ENCODE measurements around the gene IGFBP6. TPM values are rescaled to one million over a fixed set of nuclear protein-coding genes. Genes with fewer than 3 reads are reported as not detected.

Gene IGFBP6
- total RNA-seq, 2 donors from 2014 or later: 0.45 TPM; not detected in 1

GRCh38 chr12:53118751-53119300 is 21.4 kb downstream of the IGFBP6 start:
- DNase-seq (no peak), ATAC-seq (no peak)
- Mint-ChIP-seq H3K4me3 (no peak overlapping the region), H3K4me1 (peaks cover 6% of the 10 kb centered on the region), H3K27ac (no peak overlapping the region), H3K36me3 (ENCODE audit: low read depth) (no peaks in the 10 kb centered on the region), H3K27me3 (no peaks in the 10 kb centered on the region)
- no peaks in the 10 kb centered on the region for H3K9me3 ChIP-seq (ENCODE audit: control insufficient read depth, low read length, poor library complexity, severe bottlenecking)

- peaks cover 8% of the 10 kb centered on the region for H3K4me1 Mint-ChIP-seq
- H3K27me3 Mint-ChIP-seq: no peaks in the 10 kb centered on the region
- H3K36me3 Mint-ChIP-seq (ENCODE audit: low read depth): no peaks in the 10 kb centered on the region
- no peak overlapping the region for H3K4me3 Mint-ChIP-seq
- DNase-seq (no peak), ATAC-seq (no peak)
- H3K9me3 ChIP-seq (ENCODE audit: control insufficient read depth, low read length, poor library complexity, severe bottlenecking): no peaks in the 10 kb centered on the region
- H3K27ac Mint-ChIP-seq: no peak overlapping the region
Observed at GRCh38 chr12:53120685-53121525, 23.4 kb downstream of the IGFBP6 start.

- H3K9me3 ChIP-seq (ENCODE audit: control insufficient read depth, low read length, poor library complexity, severe bottlenecking): no peaks in the 10 kb centered on the region
- H3K27ac Mint-ChIP-seq: no peak overlapping the region
- peaks cover 12% of the 10 kb centered on the region for H3K4me1 Mint-ChIP-seq
- H3K36me3 Mint-ChIP-seq (ENCODE audit: low read depth): no peaks in the 10 kb centered on the region
- ATAC-seq: no peak
- DNase-seq: no peak
- no peaks in the 10 kb centered on the region for H3K27me3 Mint-ChIP-seq
- H3K4me3 Mint-ChIP-seq: no peak overlapping the region
Observed at GRCh38 chr12:53122961-53123468, 25.5 kb downstream of the IGFBP6 start.

- H3K27me3 Mint-ChIP-seq: peaks cover 3% of the 10 kb centered on the region
Observed at GRCh38 chr12:53123578-53124351, 26.3 kb downstream of the IGFBP6 start.

GRCh38 chr12:53124352-53124723 is 26.9 kb downstream of the IGFBP6 start:
- Mint-ChIP-seq H3K27me3 (peaks cover 8% of the 10 kb centered on the region), H3K4me3 (no peak overlapping the region), H3K4me1 (peaks cover 15% of the 10 kb centered on the region), H3K36me3 (ENCODE audit: low read depth) (peaks cover 4% of the 10 kb centered on the region), H3K27ac (no peak overlapping the region)
- ATAC-seq (no peak), DNase-seq (no peak)
- no peaks in the 10 kb centered on the region for H3K9me3 ChIP-seq (ENCODE audit: control insufficient read depth, low read length, poor library complexity, severe bottlenecking)

More at GRCh38 chr12:53123578-53124351, 26.3 kb downstream of the IGFBP6 start:
- DNase-seq (no peak), ATAC-seq (no peak)
- Mint-ChIP-seq H3K4me1 (peaks cover 12% of the 10 kb centered on the region), H3K36me3 (ENCODE audit: low read depth) (no peaks in the 10 kb centered on the region), H3K4me3 (no peak overlapping the region), H3K27ac (no peak overlapping the region)
- H3K9me3 ChIP-seq (ENCODE audit: control insufficient read depth, low read length, poor library complexity, severe bottlenecking): no peaks in the 10 kb centered on the region

GRCh38 chr12:53127169-53127568 is 29.7 kb downstream of the IGFBP6 start:
- Mint-ChIP-seq H3K36me3 (ENCODE audit: low read depth) (peaks cover 6% of the 10 kb centered on the region), H3K27me3 (peaks cover 17% of the 10 kb centered on the region), H3K27ac (no peak overlapping the region), H3K4me1 (peaks cover 13% of the 10 kb centered on the region), H3K4me3 (no peak overlapping the region)
- H3K9me3 ChIP-seq (ENCODE audit: control insufficient read depth, low read length, poor library complexity, severe bottlenecking): no peaks in the 10 kb centered on the region
- DNase-seq: no peak
- ATAC-seq: no peak

GRCh38 chr12:53128780-53129569 is 31.5 kb downstream of the IGFBP6 start:
- no peaks in the 10 kb centered on the region for H3K9me3 ChIP-seq (ENCODE audit: control insufficient read depth, low read length, poor library complexity, severe bottlenecking)
- no peak for DNase-seq
- Mint-ChIP-seq H3K27me3 (peaks cover 17% of the 10 kb centered on the region), H3K36me3 (ENCODE audit: low read depth) (peaks cover 6% of the 10 kb centered on the region), H3K27ac (no peak overlapping the region), H3K4me1 (peaks cover 9% of the 10 kb centered on the region), H3K4me3 (no peak overlapping the region)
- no peak for ATAC-seq

- peaks cover under 1% of the 10 kb centered on the region for H3K9me3 ChIP-seq (ENCODE audit: control insufficient read depth, low read length, poor library complexity, severe bottlenecking)
- Mint-ChIP-seq H3K4me1 (peaks cover 7% of the 10 kb centered on the region), H3K36me3 (ENCODE audit: low read depth) (peaks cover 6% of the 10 kb centered on the region), H3K27me3 (peaks cover 17% of the 10 kb centered on the region), H3K4me3 (no peak overlapping the region), H3K27ac (no peak overlapping the region)
- no peak for ATAC-seq
- DNase-seq: no peak
Observed at GRCh38 chr12:53131844-53132243, 34.4 kb downstream of the IGFBP6 start.

- Mint-ChIP-seq H3K4me1 (peaks cover 3% of the 10 kb centered on the region), H3K4me3 (no peak overlapping the region), H3K36me3 (ENCODE audit: low read depth) (peaks cover 8% of the 10 kb centered on the region), H3K27ac (no peak overlapping the region), H3K27me3 (peaks cover 17% of the 10 kb centered on the region)
- DNase-seq: no peak
- ATAC-seq: no peak
- H3K9me3 ChIP-seq (ENCODE audit: control insufficient read depth, low read length, poor library complexity, severe bottlenecking): peaks cover 6% of the 10 kb centered on the region
Observed at GRCh38 chr12:53133722-53134121, 36.3 kb downstream of the IGFBP6 start.

GRCh38 chr12:53143355-53143754 is 45.9 kb downstream of the IGFBP6 start:
- peaks cover 3% of the 10 kb centered on the region for H3K36me3 Mint-ChIP-seq (ENCODE audit: low read depth)
- no peak for ATAC-seq
- no peak for DNase-seq
- H3K27ac Mint-ChIP-seq: no peak overlapping the region
- no peaks in the 10 kb centered on the region for H3K4me1 Mint-ChIP-seq
- no peak overlapping the region for H3K4me3 Mint-ChIP-seq
- H3K27me3 Mint-ChIP-seq: peaks cover 6% of the 10 kb centered on the region
- no peaks in the 10 kb centered on the region for H3K9me3 ChIP-seq (ENCODE audit: control insufficient read depth, low read length, poor library complexity, severe bottlenecking)

- Mint-ChIP-seq H3K4me1 (no peaks in the 10 kb centered on the region), H3K4me3 (peak overlapping the region; percentile 49), H3K27me3 (no peaks in the 10 kb centered on the region), H3K36me3 (ENCODE audit: low read depth) (no peaks in the 10 kb centered on the region), H3K27ac (no peak overlapping the region)
- H3K9me3 ChIP-seq (ENCODE audit: control insufficient read depth, low read length, poor library complexity, severe bottlenecking): no peaks in the 10 kb centered on the region
- ATAC-seq (no peak), DNase-seq (no peak)
Observed at GRCh38 chr12:53145383-53146260, 48.2 kb downstream of the IGFBP6 start.

GRCh38 chr12:53147181-53147580 is 49.7 kb downstream of the IGFBP6 start:
- H3K27ac Mint-ChIP-seq: no peak overlapping the region
- ATAC-seq (no peak), DNase-seq (no peak)
- H3K4me3 Mint-ChIP-seq: no peak overlapping the region
- H3K36me3 Mint-ChIP-seq (ENCODE audit: low read depth): no peaks in the 10 kb centered on the region
- no peaks in the 10 kb centered on the region for H3K9me3 ChIP-seq (ENCODE audit: control insufficient read depth, low read length, poor library complexity, severe bottlenecking)
- no peaks in the 10 kb centered on the region for H3K4me1 Mint-ChIP-seq
- H3K27me3 Mint-ChIP-seq: no peaks in the 10 kb centered on the region

Measured in T-helper 17 cell (primary cell).